GM23248 (cell line): ENCODE measurements around the gene RSF1.

Source experiments
- EZH2 ChIP-seq: fragments of 200-600 bp; sonication (generic); IDR thresholded peaks from 2 replicates; pipeline ENCODE4 v1.6.1; 2018; ENCODE audit warnings: antibody characterized with exemption, mild to moderate bottlenecking; ENCODE audit not compliant: insufficient read depth, poor library complexity, severe bottlenecking
- EZH2phosphoT487 ChIP-seq: fragments of 200-600 bp; sonication (generic); IDR thresholded peaks from 2 replicates; pipeline ENCODE4 v1.6.1; 2018; ENCODE audit warnings: antibody characterized with exemption, moderate library complexity, mild to moderate bottlenecking, low read depth; ENCODE audit not compliant: insufficient read depth

GRCh38 chr11:77801477-77801876 lies 19.0 kb downstream of the RSF1 start:
- TF ChIP-seq EZH2 (no peak), EZH2phosphoT487 (no peak)
